ENCODE results near the gene BTG2. TPM values are rescaled to one million over a fixed set of nuclear protein-coding genes. Genes with fewer than 3 reads are reported as not detected.

BTG2 gene
- total RNA-seq, 2 donors from 2014 or later = 132 to 254 TPM

DNA sequence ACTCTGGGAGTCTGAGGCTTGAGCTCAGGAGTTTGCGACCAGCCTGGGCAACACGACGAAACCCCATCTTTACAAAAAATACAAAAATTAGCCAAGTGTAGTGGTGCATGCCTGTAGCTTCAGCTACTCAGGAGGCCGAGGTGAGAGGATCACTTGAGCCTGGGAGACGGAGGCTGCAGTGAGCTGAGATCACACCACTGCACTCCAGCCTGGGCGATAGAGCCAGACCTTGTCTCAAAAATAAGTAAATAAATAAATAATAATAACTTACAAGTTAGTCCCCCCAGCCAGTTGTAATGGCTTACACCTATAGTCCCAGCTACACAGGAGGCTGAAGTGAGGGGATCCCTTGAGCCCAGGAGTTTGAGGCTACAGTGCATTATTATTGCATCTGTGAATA is 21.7 kb upstream of the BTG2 start:
- TF ChIP-seq, protein P1, sequence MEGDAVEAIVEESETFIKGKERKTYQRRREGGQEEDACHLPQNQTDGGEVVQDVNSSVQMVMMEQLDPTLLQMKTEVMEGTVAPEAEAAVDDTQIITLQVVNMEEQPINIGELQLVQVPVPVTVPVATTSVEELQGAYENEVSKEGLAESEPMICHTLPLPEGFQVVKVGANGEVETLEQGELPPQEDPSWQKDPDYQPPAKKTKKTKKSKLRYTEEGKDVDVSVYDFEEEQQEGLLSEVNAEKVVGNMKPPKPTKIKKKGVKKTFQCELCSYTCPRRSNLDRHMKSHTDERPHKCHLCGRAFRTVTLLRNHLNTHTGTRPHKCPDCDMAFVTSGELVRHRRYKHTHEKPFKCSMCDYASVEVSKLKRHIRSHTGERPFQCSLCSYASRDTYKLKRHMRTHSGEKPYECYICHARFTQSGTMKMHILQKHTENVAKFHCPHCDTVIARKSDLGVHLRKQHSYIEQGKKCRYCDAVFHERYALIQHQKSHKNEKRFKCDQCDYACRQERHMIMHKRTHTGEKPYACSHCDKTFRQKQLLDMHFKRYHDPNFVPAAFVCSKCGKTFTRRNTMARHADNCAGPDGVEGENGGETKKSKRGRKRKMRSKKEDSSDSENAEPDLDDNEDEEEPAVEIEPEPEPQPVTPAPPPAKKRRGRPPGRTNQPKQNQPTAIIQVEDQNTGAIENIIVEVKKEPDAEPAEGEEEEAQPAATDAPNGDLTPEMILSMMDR (IDR thresholded peaks at IDR 0.05) = no peak
- Histone ChIP-seq H3K9me3 (no peaks in the 10 kb centered on the region), H3K27me3 (no peaks in the 10 kb centered on the region), H3K4me1 (peaks cover 0 to 86% of the 10 kb centered on the region in 2 donors), H3K27ac (peak overlapping the region; percentile 92 to 99), H3K4me3 (no peak overlapping the region), H3K36me3 (no peaks in the 10 kb centered on the region)
- DNase-seq (ENCODE audit: low spot score) = no peak

GRCh38 chr1:203284411-203285123 is 20.8 kb upstream of the BTG2 start:
- Histone ChIP-seq H3K36me3 (no peaks in the 10 kb centered on the region), H3K4me3 (no peak overlapping the region), H3K27ac (peak overlapping the region; percentile 56 to 99), H3K27me3 (no peaks in the 10 kb centered on the region), H3K9me3 (no peaks in the 10 kb centered on the region), H3K4me1 (peaks cover 0 to 86% of the 10 kb centered on the region in 2 donors)
- DNase-seq (ENCODE audit: low spot score) = no peak
- TF ChIP-seq, protein P1 (IDR thresholded peaks at IDR 0.05) = no peak

DNA sequence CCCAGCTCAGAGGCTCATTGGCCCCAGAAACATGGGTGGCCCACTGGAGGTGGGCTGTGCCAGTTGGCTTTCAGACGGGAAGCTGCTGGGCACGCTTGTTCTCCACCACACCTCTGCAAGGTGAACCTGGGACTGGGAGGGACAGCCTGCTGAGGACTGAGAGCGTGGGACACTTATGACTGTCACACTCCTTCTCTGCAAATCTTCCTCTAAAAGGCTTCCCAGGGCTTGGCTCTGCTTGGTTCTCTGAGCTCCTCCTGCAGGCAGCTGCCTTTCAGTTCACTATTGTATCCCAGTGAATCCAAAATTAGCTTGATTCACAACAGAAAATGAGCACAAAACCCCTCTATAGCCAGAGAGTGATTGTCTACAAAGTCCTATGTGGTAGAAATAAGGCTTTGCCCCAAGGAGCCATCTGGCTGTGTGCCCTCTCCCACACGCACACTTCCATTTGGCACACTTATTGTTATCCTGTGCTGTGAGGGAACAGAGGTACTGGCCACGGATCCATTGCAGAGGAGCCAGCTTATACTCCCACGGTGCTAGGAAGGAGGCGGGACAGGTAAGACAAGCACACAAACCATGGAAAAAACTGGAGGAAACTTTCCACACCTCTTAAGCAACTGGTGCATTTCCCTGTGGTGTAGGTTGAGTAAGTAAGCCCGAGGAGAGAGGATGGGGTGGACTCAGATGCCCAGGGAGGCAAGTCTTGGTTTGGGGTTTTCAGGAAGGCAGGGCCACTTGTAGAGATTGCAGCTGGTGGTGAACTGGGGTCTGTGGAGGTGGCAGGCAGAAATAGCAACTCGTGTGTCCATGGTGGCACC is 18.9 kb upstream of the BTG2 start:
- H3K4me3 ChIP-seq = no peak overlapping the region

DNA sequence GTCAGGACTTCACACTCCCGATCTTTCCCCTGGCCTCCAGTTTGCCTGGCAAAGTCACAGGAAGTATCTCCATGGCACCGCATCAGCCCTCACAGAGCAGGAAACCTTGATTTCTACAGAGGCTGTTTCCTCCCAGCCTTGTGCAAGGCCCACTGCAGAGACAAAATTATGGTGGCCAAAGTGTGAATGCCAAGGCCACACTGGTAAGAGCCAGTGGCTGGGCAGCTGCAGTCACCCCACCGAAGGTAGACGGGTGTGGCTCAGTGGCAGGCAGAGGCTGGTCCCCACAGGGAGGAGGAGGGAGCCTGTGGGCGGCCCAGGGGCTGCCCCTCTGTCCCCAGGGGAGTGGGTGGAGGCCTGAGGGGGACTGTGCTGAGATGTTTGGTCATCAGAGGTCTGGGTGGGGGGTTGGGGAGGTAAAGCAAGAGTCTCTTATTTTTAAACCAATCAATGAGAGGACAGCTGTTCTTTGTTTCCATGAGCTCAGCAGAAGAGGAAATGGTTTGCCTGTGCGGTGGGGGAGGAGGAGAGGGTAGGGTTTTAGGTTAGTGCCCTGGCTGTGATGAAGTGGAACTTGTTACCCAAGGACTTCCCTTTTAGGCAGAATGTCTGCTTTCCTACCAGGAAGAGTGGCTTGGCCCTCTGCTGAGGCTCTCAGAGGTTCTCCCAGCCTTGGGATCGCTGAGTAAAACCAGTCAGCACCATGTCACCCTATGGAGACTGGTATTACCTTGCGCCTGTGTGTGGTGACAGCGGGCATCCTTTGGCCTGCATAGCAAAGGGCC is 18.0 kb upstream of the BTG2 start:
- H3K4me1 ChIP-seq = peaks cover 0 to 85% of the 10 kb centered on the region in 2 donors
- no peaks in the 10 kb centered on the region for H3K27me3 ChIP-seq
- TF ChIP-seq, protein P1 (IDR thresholded peaks at IDR 0.05) = no peak
- no peaks in the 10 kb centered on the region for H3K36me3 ChIP-seq
- peak; percentile 81 for DNase-seq (ENCODE audit: low spot score)
- H3K27ac ChIP-seq = peak overlapping the region; percentile 96 to 98
- no peak overlapping the region for H3K4me3 ChIP-seq
- H3K9me3 ChIP-seq = no peaks in the 10 kb centered on the region

More for the DNA sequence above, 18.9 kb upstream of the BTG2 start:
- no peaks in the 10 kb centered on the region for H3K36me3 ChIP-seq
- no peak for DNase-seq (ENCODE audit: low spot score)
- no peaks in the 10 kb centered on the region for H3K9me3 ChIP-seq
- H3K4me1 ChIP-seq = peaks cover 0 to 93% of the 10 kb centered on the region in 2 donors
- TF ChIP-seq, protein P1 (IDR thresholded peaks at IDR 0.05) = peak in 1 of 2 donors; percentile 48
- no peaks in the 10 kb centered on the region for H3K27me3 ChIP-seq
- peak overlapping the region; percentile 96 to 98 for H3K27ac ChIP-seq

DNA sequence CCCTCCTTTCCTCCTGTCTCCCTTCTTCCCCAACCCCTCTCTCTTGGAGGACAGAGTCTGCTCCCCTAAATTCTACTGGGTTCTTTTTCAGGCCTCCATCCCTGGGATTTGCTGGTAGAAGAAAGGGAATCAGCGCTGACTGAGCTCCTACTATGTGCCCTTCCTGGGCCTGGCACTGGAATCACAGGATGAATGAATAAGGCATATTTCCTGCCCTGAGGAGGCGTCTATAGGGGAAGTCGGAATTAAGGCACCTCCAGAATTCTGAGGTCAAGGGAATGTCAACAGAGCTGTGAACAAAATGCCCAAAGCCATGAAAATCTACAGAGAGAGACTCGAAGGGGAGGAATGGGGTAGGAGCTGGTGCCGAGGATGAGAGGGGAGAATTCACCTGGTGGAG is 17.4 kb upstream of the BTG2 start:
- no peaks in the 10 kb centered on the region for H3K27me3 ChIP-seq
- TF ChIP-seq, protein P1 (IDR thresholded peaks at IDR 0.05) = no peak
- H3K9me3 ChIP-seq = no peaks in the 10 kb centered on the region
- H3K36me3 ChIP-seq = no peaks in the 10 kb centered on the region
- DNase-seq (ENCODE audit: low spot score) = no peak
- H3K4me3 ChIP-seq = no peak overlapping the region
- H3K27ac ChIP-seq = peak overlapping the region; percentile 96 to 98
- H3K4me1 ChIP-seq = peaks cover 0 to 79% of the 10 kb centered on the region in 2 donors
